Measurements from ENCODE around the gene RPL32. TPM values are rescaled to one million over a fixed set of nuclear protein-coding genes. Genes with fewer than 3 reads are reported as not detected.
A peak's percentile ranks its signal among the peaks of the same experiment; 100 is the strongest.

RPL32 gene
- total and polyA plus RNA-seq, 9 of the 15 experiments (the other 6 are each of a cell fraction or from before 2014, with no cell fraction given), result 2,738 to 6,200 (median 4,286) TPM

GRCh38 chr3:12868039-12869034 is 27.0 kb upstream of the RPL32 start (continued):
- TF ChIP-seq ZNF609 (CRISPR knock-in tag; IDR thresholded peaks at IDR 0.05; ENCODE audit: borderline replicate concordance) (no peak; the same call in 1 of the 2 replicates), HDGF (IDR thresholded peaks at IDR 0.05) (0 out of 2 replicates have a peak, but pooled peaks have one; percentile 48), ZBTB7A (IDR thresholded peaks at IDR 0.05; ENCODE audit: borderline replicate concordance, control insufficient read depth, low read depth, low read length) (peak; percentile 18), YY1 (IDR thresholded peaks at IDR 0.05; ENCODE audit: borderline replicate concordance in 1 of 3, control insufficient read depth in 1 of 3, extremely low read depth in 1 of 3, insufficient read depth in 3 of 3, insufficient read length in 1 of 3, insufficient replicate concordance in 2 of 3, low read depth in 1 of 3, low read length in 2 of 3) (peak in 1 of 3 experiments; percentile 34), ZNF395 (CRISPR knock-in tag; IDR thresholded peaks at IDR 0.05) (0 out of 2 replicates have a peak, but pooled peaks have one; percentile 58), DIDO1 (tag; IDR thresholded peaks at IDR 0.05; ENCODE audit: low read depth) (no peak; the same call in 1 of the 2 replicates), TRIM24 (IDR thresholded peaks at IDR 0.05) (peak; percentile 15 to 56; a peak in 2 of 4 replicates), ZBTB2 (IDR thresholded peaks at IDR 0.05) (peak; percentile 68; the same call in 1 of the 2 replicates), RB1 (IDR thresholded peaks at IDR 0.05; ENCODE audit: low read depth) (peak; percentile 93), CBFA2T3 (IDR thresholded peaks at IDR 0.05) (no peak), JUNB (CRISPR knock-in tag; conservative IDR thresholded peaks at IDR 0.05) (peak; percentile 34; the same call in 1 of the 2 replicates), MAFK (IDR thresholded peaks at IDR 0.05; ENCODE audit: low read length) (peak; percentile 55), NFIX (CRISPR knock-in tag; IDR thresholded peaks at IDR 0.05; ENCODE audit: low read depth) (no peak), SMARCA5 (IDR thresholded peaks at IDR 0.05) (peak; percentile 85), FOSL1 (tag; conservative IDR thresholded peaks at IDR 0.05) (peak; percentile 98), ZNF184 (CRISPR knock-in tag; IDR thresholded peaks at IDR 0.05) (no peak), TFE3 (CRISPR knock-in tag; IDR thresholded peaks at IDR 0.05) (no peak)
